GM21381 (cell line): ENCODE data around the gene B4GALNT4.
"Not testable (repeated sequence)": the region's sequence is repeated elsewhere in the genome, so short reads cannot be mapped to it uniquely, and the experiment has no call there.

Experiments used
- ATAC-seq: cut with Tn5 transposase; IDR thresholded peaks from one replicate; pipeline ENCODE4 v1.9.1; 2021; ENCODE audit warnings: mild to moderate bottlenecking, moderate library complexity; ENCODE audit not compliant: unreplicated experiment

The B4GALNT4 gene

DNA sequence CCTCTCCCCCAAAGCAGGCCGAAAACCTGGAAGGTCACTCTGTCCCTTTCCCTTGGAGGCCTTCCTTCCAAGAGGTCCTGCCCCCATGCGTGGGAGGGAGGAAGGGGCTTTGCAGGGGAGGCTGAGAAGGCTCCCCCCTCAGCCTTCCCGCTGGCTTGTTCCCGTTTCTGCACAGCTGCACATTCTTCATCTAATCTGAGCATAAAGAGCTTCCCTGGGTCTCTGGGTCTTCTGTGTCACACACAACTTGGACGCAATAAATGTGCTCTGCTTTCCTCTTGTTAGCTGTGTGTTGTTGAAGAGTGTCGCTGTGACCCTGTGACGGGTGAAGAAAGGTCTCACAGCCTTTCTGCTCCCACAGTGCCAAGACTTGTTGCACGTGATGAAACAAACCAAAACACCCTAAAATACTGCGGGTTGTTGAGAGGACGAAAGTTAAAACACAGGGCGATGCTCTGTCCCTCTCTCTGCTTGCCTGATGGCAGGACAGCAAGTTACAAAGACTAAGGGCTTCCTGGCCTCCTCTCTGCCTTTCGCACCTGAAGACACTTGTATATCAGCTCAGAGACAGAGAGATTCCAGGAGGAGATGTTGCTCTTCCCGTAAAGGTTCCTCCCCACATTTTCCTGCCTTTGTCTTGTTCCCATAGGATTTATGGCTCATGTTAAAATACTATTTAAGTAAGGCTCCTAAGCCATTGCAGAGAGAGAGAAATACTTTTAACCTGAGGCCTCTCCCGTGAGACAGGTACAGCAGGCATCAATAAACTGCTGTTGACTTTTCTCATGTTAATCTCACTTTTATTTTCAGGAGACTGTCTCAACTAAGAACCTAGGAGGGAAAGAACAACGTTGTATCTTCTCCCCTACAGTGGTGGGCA lies 33.3 kb upstream of the B4GALNT4 start:
- no peak for ATAC-seq

DNA sequence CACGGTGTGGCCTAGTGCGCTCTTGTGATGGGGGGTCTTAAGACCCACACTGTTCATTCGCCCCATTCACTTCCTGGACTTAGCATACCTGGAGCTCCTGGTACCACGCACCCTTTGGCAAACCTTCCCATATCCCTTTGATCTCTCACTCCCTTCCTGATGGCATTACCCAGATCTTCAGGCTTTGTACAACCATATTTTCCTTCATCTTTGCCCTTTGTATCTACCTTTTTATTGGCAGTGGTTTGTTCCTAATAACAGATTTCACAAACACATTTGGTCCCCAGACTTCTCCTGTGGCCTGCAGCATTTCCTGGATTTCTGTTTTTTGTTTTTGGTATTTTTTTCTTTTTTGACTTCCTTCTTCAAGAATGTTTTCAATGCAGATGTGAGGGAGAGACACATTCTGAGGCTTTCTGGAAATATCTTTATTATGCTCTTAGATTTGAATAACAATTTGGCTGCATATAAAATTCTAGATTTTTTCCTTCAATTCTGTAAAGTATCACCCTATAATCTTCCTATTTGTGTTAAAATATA lies 32.6 kb upstream of the B4GALNT4 start:
- ATAC-seq: no peak

DNA sequence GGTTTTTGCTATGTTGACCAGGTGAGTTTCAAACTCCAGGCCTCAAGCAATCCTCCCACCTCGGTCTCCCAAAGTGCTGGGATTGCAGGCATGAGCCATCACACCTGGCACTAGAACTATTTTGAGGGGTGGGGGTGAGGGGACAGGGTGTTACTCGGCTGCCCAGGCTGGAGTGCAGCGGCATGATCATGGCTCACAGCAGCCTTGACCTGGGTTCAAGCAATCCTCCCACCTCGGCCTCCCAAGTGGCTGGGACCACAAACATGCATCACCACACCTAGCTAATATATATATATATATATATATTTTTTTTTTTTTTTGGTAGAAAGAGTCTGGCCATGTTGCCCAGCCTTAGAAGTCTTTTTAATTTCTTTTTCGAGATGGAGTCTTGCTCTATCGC lies 31.6 kb upstream of the B4GALNT4 start:
- ATAC-seq: no peak

DNA sequence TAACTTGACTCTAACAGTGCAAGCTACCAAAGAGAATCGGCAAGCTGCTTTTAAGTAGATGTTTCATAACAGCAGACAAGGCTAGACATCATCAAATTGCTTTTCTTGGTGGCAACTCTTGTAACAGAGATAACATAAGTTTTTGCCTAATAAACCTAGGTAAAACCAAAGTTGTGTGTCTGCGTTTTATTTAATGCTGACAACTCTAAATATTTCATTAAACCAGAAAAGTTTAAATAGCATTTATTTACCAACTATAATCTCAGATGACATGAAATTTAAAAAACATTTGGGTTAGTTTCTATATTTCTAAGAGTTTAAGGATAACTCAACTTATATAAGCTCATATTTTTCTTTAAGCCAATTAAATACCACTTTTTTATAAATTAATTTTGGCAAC lies 29.3 kb upstream of the B4GALNT4 start:
- no peak for ATAC-seq

DNA sequence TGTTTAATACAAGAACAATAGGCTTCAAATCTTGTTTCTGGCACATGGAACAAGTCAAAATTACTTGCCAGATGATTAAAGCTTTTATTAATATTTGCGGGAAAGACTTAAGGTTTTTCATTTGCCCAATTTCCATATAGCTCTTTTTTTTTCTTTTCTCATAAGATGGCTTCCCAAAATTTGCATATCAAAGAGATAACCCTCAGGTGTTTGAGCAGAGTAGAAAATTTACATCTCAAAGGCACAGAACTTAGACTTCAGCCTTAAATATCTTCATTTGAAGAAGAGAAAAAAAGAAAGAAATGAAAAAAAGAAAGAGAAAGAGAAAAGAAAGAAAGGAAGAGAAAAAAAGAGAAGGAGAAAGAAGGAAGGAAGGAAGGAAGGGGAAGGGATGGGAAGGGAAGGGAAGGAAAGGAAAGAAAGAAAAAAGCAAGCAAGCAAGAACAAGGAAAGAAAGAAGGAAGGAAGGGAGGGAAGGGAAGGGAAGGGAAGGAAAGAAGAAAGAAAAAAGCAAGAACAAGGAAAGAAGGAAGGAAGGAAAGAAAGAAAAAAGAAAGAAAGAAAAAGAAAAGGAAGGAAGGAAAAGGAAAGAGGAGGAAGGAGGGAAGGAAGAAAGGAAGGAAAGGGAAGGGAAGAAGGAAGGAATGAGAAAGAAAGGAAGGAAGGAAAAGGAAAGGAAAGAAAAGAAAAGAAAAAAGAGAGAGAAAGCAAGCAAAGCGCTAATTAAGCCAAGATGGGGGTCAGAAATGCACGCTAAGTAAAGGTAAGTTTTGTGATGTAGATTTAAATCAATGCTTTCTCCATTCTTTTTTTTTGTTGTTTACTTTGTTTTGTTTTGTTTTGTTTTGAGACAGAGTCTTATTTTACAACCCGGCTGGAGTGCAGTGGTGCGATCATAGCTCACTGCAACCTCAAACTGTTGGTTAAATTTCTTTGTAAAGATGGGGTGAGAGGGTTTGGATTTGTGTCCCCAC lies 28.5 kb upstream of the B4GALNT4 start:
- no peak for ATAC-seq

DNA sequence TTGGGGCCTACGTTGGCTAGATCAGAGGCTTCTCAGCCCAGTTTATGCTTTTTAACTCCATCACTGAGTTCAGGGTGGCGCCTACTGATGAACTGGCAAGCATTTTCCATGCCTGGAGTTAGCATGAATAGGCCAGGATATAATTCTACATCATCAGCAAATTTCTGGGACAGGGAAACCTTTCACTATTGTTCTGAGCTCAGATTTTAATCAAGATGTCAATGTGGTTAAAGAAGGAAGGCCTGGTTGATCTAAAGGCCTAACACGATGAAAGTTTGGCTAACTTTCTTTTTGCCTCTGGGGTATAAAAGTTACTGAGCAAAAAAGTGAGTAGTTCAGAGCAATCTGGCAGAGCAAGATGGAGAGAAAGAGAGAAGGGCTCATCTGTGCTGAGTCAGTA lies 27.0 kb upstream of the B4GALNT4 start:
- ATAC-seq: no peak

DNA sequence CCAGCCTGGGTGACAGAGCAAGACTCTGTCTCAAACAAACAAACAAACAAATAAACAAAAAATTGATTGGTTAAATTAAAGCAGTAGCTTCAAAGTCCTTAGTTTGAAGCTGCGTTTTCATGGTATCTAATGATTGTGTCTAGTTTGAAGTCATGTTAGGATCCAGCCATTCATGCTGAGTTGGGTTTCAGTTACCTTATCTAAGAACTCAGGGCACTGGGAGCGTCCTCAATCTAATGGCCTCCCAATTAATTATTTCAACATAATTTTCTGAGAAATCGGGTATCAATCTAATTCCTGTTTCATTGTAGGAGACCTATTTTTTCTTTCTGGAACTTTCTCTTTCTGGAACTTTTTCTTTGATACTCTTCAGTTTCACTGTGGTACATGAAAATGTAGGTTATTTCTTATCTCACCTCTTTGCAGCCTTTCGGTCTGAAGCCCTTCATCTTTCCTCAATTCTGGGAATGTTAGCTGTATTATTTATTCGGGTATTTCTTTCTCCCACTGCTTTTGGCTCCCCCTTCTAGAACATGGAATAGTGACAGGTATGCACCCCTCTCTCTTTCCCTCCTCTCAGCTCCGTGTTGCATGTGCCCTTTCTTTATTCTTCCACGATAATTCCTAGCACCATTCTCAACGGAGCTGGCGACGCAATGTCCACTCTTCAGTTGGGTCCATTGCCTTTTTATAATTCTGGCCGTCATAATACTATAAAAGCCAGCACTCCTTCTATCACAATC lies 24.3 kb upstream of the B4GALNT4 start:
- ATAC-seq: no peak

DNA sequence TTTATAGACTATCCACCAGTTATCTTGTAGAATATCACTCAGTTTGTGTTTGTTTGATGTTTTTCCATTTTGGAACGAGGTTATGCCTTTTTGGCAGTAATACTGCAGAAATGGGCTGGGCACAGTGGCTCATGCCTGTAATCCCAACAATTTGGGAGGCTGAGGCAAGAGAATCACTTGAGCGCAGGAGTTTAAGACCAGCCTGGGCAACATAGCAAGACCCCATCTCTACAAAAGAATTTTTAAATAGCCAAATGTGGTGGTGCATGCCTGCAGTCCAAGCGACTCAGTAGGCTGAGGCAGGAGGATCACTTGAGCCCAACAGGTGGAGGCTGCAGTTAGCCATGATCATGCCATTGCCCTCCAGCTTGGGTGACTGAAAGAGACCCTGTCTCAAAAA lies 22.8 kb upstream of the B4GALNT4 start:
- ATAC-seq: no peak

DNA sequence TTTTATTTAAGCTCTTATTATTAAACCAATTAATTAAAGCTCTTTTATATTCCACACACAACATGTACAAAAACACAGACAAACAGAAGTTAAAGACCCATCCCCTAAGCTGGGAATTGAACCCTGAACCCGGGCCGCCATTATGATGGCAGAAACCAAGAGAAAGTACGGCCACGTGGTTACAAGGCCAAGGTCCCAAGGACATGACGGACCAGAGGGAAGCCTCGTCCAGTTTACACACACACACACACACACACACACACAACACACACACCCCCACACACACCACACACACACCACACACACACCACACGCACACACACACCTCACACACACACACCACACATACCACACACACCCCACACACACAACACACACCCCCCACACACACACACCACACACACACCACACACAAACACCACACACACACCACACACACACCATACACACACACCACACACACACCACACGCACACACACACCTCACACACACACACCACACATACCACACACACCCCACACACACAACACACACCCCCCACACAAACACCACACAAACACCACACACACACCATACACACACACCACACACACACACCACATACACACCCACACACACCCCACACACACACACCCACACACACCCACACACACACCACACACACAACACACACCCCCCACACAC lies 19.9 kb upstream of the B4GALNT4 start:
- not testable (repeated sequence) for ATAC-seq

DNA sequence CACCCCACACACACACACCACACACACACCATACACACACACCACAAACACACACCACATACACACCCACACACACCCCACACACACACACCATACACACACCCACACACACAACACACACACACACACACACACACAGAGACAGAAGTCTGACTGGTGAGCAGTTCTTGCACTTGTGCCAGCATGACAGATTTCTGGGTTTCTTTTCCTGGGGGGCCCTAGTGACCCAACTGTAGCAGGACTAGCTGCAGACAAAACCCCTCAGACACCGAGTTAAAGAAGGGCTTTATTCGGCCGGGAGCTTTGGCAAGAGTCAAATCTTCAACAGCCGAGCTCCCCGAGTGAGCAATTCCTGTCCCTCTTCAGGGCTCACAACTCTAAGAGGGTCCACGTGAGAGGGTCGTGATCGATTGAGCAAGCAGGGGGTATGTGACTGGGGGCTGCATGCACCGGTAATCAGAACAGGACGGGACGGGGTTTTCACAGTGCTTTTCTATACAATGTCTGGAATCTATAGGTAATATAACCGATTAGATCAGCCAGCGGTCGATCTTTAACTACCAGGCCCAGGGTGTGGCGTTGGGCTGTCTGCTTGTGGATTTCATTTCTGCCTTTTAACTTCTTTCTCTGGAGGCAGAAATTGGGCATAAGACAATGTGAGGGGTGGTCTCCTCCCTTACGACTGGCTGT lies 19.1 kb upstream of the B4GALNT4 start:
- not testable (repeated sequence) for ATAC-seq

DNA sequence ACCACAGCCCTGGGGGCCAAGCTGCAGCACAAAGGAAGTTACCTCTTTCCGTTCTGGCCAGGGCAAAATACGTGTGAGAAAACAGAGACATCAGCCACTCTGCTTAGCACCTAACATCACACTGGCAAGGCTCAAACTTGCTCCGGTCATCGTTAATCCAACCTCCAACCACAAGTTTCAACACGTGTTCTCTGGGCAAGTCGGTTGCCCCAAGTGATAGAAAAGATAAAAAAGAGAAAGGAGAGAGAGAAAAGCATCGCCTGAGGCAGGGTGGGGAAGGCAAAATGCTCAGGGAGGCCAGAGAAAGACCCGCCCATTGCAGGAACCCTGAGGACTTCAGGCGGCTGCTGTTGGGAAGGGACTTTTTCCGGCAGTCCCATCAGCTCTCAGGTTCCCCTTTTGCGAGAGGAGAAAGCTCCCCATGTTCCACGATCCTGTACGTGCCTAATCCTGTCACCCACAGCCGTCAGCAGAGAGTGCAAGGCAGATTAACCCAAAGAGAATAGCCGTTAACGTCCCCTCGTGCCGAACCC lies 18.5 kb upstream of the B4GALNT4 start:
- ATAC-seq: peak; percentile 55

DNA sequence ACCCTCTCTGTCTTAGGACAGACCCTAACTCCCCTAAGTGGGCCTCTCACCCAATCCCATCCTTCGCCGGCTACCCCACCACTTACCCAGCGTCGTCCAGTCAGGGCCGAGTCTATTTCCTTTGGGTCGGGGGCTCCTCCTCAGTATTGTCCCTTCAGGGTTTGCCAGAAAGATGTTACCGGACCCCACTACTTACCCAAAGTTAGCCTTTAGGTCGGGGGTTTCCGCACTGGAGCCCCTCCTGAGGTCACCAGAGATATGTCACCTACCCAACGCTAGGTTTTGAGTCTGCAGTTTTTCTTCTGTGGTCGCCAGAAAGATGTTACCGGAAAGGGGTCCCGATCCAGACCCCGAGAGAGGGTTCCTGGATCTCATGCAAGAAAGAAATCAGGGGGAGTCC lies 17.9 kb upstream of the B4GALNT4 start:
- ATAC-seq: no peak

DNA sequence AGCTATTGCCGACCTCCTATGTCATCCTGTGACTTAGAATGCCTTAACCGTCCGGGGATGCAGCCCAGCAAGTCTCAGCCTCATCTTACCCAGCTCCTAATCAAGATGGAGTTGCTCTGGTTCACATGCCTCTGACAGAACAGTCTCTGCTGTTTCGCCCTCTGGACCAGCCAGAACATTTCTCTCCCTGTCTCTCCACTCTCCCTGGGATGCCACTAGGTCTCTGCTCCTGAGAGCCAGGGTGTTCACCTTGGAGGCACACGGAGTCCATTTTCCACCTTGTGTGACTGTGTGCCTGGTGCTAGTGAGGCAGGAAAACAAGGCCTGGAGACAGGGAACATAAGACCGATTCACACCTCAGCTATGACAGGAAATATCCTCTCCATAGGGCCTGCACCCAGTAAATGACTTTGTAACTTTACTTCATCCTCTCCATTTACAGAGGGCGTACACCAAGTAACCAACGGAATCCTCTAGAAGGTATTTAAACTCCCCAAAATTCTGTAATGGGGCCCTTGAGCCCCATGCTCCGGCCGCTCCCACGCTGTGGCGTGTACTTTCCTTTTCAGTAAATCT lies 16.8 kb upstream of the B4GALNT4 start:
- no peak for ATAC-seq

DNA sequence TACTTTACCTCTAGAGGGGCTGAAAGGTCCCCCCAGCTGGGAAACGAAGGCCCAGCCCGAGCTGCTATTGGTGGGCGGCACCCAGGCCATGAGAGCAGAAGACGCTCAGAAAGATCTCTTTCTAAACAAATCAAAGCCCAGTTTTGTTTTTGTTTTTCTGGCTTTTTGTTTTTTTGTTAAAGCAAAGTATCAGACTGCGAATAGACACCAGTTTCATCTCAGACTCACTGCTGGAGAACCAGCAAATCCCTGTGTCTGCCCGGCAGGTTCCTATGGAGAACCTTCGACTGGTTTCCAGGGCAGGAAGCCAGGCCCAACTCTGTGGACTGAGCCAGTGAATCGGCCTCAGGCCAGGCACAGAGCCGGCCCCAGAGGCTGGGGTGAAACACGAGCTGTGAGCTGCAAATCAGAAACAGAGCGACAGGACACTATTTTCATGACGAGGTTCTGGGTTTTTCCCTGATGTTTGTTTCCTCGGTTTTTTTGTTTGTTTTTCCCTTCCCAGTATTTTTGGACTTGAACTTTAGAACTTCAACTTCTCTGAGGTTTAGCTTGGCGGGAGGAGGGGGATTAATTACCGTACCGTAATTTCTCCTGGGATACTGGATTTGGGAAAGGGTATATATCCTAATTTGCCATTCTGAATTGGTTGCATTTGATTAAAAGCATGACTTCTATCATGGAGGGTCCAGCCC lies 16.0 kb upstream of the B4GALNT4 start:
- no peak for ATAC-seq

DNA sequence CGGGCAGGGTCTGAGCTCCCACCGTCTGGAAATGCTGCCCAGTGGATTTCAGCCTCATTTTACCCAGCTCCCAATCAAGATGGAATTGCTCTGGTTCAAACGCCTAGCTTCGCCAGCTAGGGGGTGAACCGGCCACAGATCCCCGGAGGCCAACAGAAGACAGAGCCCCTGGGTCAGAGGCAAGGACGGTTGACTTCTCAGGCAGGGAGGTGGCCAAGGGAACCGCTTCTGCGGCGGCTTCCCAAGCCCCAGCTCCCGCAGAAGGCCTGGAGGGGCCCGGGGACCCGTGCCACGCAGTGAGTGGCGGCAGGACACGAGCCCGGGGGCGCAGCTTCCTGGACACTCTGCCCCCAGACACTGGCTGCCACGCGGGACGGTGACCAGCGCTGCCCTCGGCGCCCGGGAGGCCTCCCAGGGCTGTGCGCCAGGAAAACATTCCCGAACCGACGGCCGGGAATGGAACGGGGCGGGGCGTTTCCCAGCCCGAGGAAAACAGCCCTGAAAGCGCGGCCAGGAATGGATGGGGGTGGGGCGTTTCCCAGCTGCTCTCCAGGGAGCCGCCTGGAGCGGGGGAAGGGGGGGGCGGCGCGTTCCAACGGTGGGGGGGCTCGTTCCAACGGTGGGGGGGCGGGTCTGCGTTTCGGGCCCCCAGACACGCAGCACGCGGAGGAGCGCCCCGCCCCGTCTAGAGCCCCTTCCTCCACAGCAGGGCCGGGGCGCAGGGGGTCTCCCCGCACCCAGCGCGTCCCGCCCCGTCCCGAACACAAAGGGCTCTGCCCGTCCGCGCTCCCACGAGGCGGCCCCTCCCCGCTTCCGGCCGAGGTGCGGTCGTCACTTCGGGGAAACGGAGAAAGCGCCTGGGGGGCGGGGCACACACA lies 13.5 kb upstream of the B4GALNT4 start:
- ATAC-seq: peak; percentile 73

DNA sequence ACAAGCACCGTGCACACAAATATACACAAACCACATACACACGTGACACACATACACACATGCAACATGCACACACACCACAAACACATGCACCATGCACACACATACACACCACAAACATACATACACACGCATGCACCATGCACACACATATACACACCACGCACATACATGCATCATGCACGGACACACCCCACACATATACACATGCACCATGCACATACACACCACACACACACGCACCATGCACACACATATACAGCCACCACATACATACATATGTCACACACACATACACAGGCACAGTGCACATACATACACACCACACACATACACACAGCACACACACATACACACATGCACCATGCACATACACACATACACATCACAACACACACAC lies 12.7 kb upstream of the B4GALNT4 start:
- no peak for ATAC-seq

DNA sequence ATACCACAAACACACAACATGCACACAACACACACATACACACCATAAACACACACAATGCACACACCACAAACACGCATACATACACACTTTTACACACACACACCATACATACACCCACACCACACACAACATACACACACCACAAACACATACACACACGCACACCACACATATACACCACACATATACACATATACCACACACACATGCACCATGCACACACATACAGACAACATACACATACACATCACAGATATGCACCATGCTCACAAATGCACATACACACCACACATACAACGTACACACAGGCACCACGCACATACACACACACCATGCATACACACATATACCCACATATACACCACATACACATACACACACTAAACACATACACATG lies 11.7 kb upstream of the B4GALNT4 start:
- no peak for ATAC-seq
